Stimulated activated CD4-positive, alpha-beta T cell treated with anti-CD3 and anti-CD28 coated beads, Interleukin-12 subunit alpha, Interleukin-12 subunit beta, amount 100 ng/mL, for 24 hours (primary cell): ENCODE results near the gene TUBG2.
"Not testable (repeated sequence)": the region's sequence is repeated elsewhere in the genome, so short reads cannot be mapped to it uniquely, and the experiment has no call there.

ENCODE experiments used
- DNase-seq, 2 experiments: peaks; one replicate each; pipeline ENCODE4 v3.0.0-alpha.2; 2020; ENCODE audit warnings: low read depth in 2 of 2

Gene TUBG2

GRCh38 chr17:42653179-42654124, 5.6 kb upstream of the TUBG2 start:
- no peak for DNase-seq

GRCh38 chr17:42655528-42655927, 3.6 kb upstream of the TUBG2 start:
- no peak for DNase-seq

GRCh38 chr17:42657824-42658588, 1.1 kb upstream of the TUBG2 start:
- no peak for DNase-seq

- not testable (repeated sequence) for DNase-seq
Observed at GRCh38 chr17:42659932-42660274, 819 bp downstream of the TUBG2 start.

GRCh38 chr17:42660692-42661345, 1.7 kb downstream of the TUBG2 start:
- no peak for DNase-seq

- no peak for DNase-seq
Observed at GRCh38 chr17:42665581-42666001, 6.5 kb downstream of the TUBG2 start.

- DNase-seq = not testable (repeated sequence)
Observed at GRCh38 chr17:42666126-42666525, 7.0 kb downstream of the TUBG2 start.

GRCh38 chr17:42667088-42667951, 8.2 kb downstream of the TUBG2 start:
- DNase-seq = no peak

- no peak for DNase-seq
Observed at GRCh38 chr17:42669705-42669976, 10.6 kb downstream of the TUBG2 start.

GRCh38 chr17:42669977-42670788, 11.1 kb downstream of the TUBG2 start:
- DNase-seq = no peak

- DNase-seq = no peak
Observed at GRCh38 chr17:42670789-42671657, 11.9 kb downstream of the TUBG2 start.

GRCh38 chr17:42672038-42672437, 13.0 kb downstream of the TUBG2 start:
- no peak for DNase-seq

- no peak for DNase-seq
Observed at GRCh38 chr17:42673266-42673884, 14.3 kb downstream of the TUBG2 start.

GRCh38 chr17:42673885-42674754, 15.0 kb downstream of the TUBG2 start:
- no peak for DNase-seq

GRCh38 chr17:42674755-42675347, 15.8 kb downstream of the TUBG2 start:
- no peak for DNase-seq

- no peak for DNase-seq
Observed at GRCh38 chr17:42675348-42675964, 16.4 kb downstream of the TUBG2 start.

- no peak for DNase-seq
Observed at GRCh38 chr17:42675965-42676423, 16.9 kb downstream of the TUBG2 start.
